SK-N-SH (cell line): ENCODE results near the gene IFT74.

Source experiments
- CTCF ChIP-seq: fragments of 200-600 bp; sonication (generic); IDR thresholded peaks from 2 replicates; pipeline ENCODE4 v1.6.1; 2017; ENCODE audit warnings: antibody characterized with exemption, mild to moderate bottlenecking, moderate library complexity
- EP300 ChIP-seq, 2 experiments: IDR thresholded peaks; 2 replicates each; pipeline versions ENCODE4 v1.4.0 to v1.6.1; 2012; ENCODE audit warnings: borderline replicate concordance in 1 of 2, low read depth in 1 of 2, low read length in 1 of 2
- FOSL2 ChIP-seq: IDR thresholded peaks from 2 replicates; pipeline ENCODE4 v1.4.0; 2012; ENCODE audit warnings: low read depth, mild to moderate bottlenecking, moderate library complexity, borderline replicate concordance
- JUND ChIP-seq: IDR thresholded peaks from 2 replicates; pipeline ENCODE4 v1.4.0; 2012
- MAX ChIP-seq: IDR thresholded peaks from 2 replicates; pipeline ENCODE4 v1.4.0; 2012; ENCODE audit warnings: low read depth
- MXI1 ChIP-seq: IDR thresholded peaks from 2 replicates; pipeline ENCODE4 v1.6.1; 2012; ENCODE audit warnings: mild to moderate bottlenecking, low read depth, low read length, improper control_type of control experiment
- NFIC ChIP-seq: IDR thresholded peaks from 2 replicates; pipeline ENCODE4 v1.4.0; 2012; ENCODE audit warnings: borderline replicate concordance
- POLR2AphosphoS5 ChIP-seq: IDR thresholded peaks from 2 replicates; pipeline ENCODE4 v1.6.1; 2012; ENCODE audit warnings: low read depth, low read length
- REST ChIP-seq: IDR thresholded peaks from 2 replicates; pipeline ENCODE4 v1.6.1; 2012; ENCODE audit warnings: mild to moderate bottlenecking, low read depth, low read length, moderate library complexity
- RXRA ChIP-seq: IDR thresholded peaks from 2 replicates; pipeline ENCODE4 v1.4.0; 2012; ENCODE audit warnings: low read depth, mild to moderate bottlenecking, borderline replicate concordance
- SIN3A ChIP-seq: IDR thresholded peaks from 2 replicates; pipeline ENCODE4 v1.6.1; 2012; ENCODE audit warnings: low read depth, mild to moderate bottlenecking, low read length, moderate library complexity, borderline replicate concordance
- SMC3 ChIP-seq: IDR thresholded peaks from 2 replicates; pipeline ENCODE4 v1.6.1; 2012; ENCODE audit warnings: low read depth, low read length, improper control_type of control experiment
- TCF12 ChIP-seq: IDR thresholded peaks from 2 replicates; pipeline ENCODE4 v1.4.0; 2012
- ZBTB33 ChIP-seq: IDR thresholded peaks from 2 replicates; pipeline ENCODE4 v1.4.0; 2012; ENCODE audit warnings: low read depth, borderline replicate concordance

DNA sequence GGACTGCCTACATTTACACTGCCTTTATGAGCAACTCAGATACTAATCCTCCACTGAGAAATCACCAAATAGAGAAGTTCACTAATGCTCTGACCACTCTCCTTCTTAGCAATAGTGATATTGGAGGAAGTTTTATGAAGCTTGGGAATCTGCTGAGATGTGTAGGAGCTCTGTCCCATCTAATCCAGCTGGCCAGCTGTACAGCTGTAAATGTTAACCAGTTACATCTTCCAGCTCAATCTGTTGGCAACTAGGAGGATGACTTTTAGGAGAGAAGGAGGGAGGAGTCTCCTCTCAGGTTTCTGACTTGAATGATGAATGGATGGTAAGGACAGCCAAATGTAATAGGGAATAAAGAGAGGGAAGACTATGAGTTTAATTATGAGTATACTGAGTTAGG is 85.5 kb downstream of the IFT74 start:
- TF ChIP-seq CTCF (no peak), JUND (no peak), MAX (no peak), SMC3 (no peak), REST (no peak), MXI1 (no peak), NFIC (no peak), EP300 (IDR thresholded peaks at IDR 0.05; ENCODE audit: borderline replicate concordance in 1 of 2, low read depth in 1 of 2, low read length in 1 of 2) (no peak), SIN3A (no peak), POLR2AphosphoS5 (no peak), TCF12 (no peak), RXRA (no peak), FOSL2 (no peak), ZBTB33 (no peak)
